NCI-H2081 (cell line): ENCODE data around the gene HOXC11.

ENCODE experiments used
- DNase-seq, 2 experiments: peaks; one replicate each; lab custom pipeline; 2025; lab: John Stamatoyannopoulos, UW

HOXC11 gene

GRCh38 chr12:53956914-53957536 lies 15.9 kb upstream of the HOXC11 start:
- DNase-seq: no peak

GRCh38 chr12:53958128-53958527 lies 14.8 kb upstream of the HOXC11 start:
- no peak for DNase-seq

- no peak for DNase-seq
Observed at GRCh38 chr12:53959314-53959713, 13.6 kb upstream of the HOXC11 start.

GRCh38 chr12:53960187-53961024 lies 12.5 kb upstream of the HOXC11 start:
- no peak for DNase-seq

GRCh38 chr12:53961025-53961761 lies 11.7 kb upstream of the HOXC11 start:
- no peak for DNase-seq

GRCh38 chr12:53963005-53963404 lies 9.9 kb upstream of the HOXC11 start:
- no peak for DNase-seq

GRCh38 chr12:53963434-53964314 lies 9.3 kb upstream of the HOXC11 start:
- no peak for DNase-seq

GRCh38 chr12:53964315-53964713 lies 8.6 kb upstream of the HOXC11 start:
- DNase-seq: no peak

GRCh38 chr12:53965281-53966084 lies 7.4 kb upstream of the HOXC11 start:
- DNase-seq: no peak

GRCh38 chr12:53966085-53966384 lies 6.9 kb upstream of the HOXC11 start:
- DNase-seq: no peak

- DNase-seq: no peak
Observed at GRCh38 chr12:53966385-53967133, 6.4 kb upstream of the HOXC11 start.

- no peak for DNase-seq
Observed at GRCh38 chr12:53967421-53967925, 5.5 kb upstream of the HOXC11 start.

GRCh38 chr12:53968214-53969127 lies 4.5 kb upstream of the HOXC11 start:
- DNase-seq: no peak

- no peak for DNase-seq
Observed at GRCh38 chr12:53969588-53970259, 3.2 kb upstream of the HOXC11 start.

GRCh38 chr12:53970451-53970850 lies 2.5 kb upstream of the HOXC11 start:
- no peak for DNase-seq

GRCh38 chr12:53971129-53971528 lies 1.8 kb upstream of the HOXC11 start:
- DNase-seq: no peak

GRCh38 chr12:53971686-53972085 lies 1.2 kb upstream of the HOXC11 start:
- DNase-seq: no peak

- no peak for DNase-seq
Observed at GRCh38 chr12:53972152-53972702, 699 bp upstream of the HOXC11 start.
